Measurements from ENCODE around the gene CD40.

CD40 gene

GRCh38 chr20:46134716-46135115, 16.6 kb downstream of the CD40 start:
- no peak for TF ChIP-seq CTCF (IDR thresholded peaks at IDR 0.05; ENCODE audit: low read length, missing control alignments)
- no peak overlapping the region for H3K4me3 ChIP-seq (replicated peaks; ENCODE audit: low read depth, low read length)
- DNase-seq (ENCODE audit: low read depth), result no peak

- TF ChIP-seq CTCF (IDR thresholded peaks at IDR 0.05; ENCODE audit: low read length, missing control alignments), result no peak
- H3K4me3 ChIP-seq (replicated peaks; ENCODE audit: low read depth, low read length), result no peak overlapping the region
- no peak for DNase-seq (ENCODE audit: low read depth)
These were observed 17.9 kb downstream of the CD40 start for GRCh38 chr20:46135856-46136633.

GRCh38 chr20:46137816-46138215, 19.7 kb downstream of the CD40 start:
- H3K4me3 ChIP-seq (replicated peaks; ENCODE audit: low read depth, low read length), result no peak overlapping the region
- DNase-seq (ENCODE audit: low read depth), result no peak
- TF ChIP-seq CTCF (IDR thresholded peaks at IDR 0.05; ENCODE audit: low read length, missing control alignments), result no peak

GRCh38 chr20:46139266-46139889, 21.3 kb downstream of the CD40 start:
- no peak for DNase-seq (ENCODE audit: low read depth)
- TF ChIP-seq CTCF (IDR thresholded peaks at IDR 0.05; ENCODE audit: low read length, missing control alignments), result no peak
- no peak overlapping the region for H3K4me3 ChIP-seq (replicated peaks; ENCODE audit: low read depth, low read length)

- H3K4me3 ChIP-seq (replicated peaks; ENCODE audit: low read depth, low read length), result no peak overlapping the region
- TF ChIP-seq CTCF (IDR thresholded peaks at IDR 0.05; ENCODE audit: low read length, missing control alignments), result no peak
- DNase-seq (ENCODE audit: low read depth), result no peak
These were observed 21.9 kb downstream of the CD40 start for GRCh38 chr20:46139908-46140482.

GRCh38 chr20:46142124-46142523, 24.0 kb downstream of the CD40 start:
- no peak for TF ChIP-seq CTCF (IDR thresholded peaks at IDR 0.05; ENCODE audit: low read length, missing control alignments)
- no peak for DNase-seq (ENCODE audit: low read depth)

More at GRCh38 chr20:46142124-46142523, 24.0 kb downstream of the CD40 start:
- H3K4me3 ChIP-seq (replicated peaks; ENCODE audit: low read depth, low read length), result no peak overlapping the region
